ENCODE results near the gene BMI1. TPM values are rescaled to one million over a fixed set of nuclear protein-coding genes. Genes with fewer than 3 reads are reported as not detected.

Gene BMI1
- total RNA-seq, 1 experiment from 2014 or later = 83.6 TPM

DNA sequence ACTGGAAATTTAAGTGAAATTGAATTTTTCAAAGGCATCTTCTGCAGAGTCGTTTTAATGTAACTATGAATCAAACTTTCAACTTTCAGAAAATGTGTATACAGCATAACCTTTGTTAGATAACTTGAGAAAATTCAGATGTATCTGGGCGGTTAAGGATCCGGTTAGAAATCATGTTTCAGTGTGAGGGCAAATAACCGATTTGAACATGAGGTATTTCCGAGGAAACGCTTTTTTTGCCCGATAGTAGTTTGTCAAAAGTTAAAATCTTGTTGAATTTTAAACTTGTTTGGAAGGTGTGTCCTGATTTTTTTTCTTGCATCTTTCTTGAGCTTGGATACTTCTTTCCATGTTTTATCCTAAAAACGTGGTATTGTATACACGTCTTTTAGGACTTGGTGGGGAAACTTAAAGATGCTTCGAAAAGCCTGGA lies 1.3 kb upstream of the BMI1 start:
- DNase-seq (ENCODE audit: low read depth) = no peak

DNA sequence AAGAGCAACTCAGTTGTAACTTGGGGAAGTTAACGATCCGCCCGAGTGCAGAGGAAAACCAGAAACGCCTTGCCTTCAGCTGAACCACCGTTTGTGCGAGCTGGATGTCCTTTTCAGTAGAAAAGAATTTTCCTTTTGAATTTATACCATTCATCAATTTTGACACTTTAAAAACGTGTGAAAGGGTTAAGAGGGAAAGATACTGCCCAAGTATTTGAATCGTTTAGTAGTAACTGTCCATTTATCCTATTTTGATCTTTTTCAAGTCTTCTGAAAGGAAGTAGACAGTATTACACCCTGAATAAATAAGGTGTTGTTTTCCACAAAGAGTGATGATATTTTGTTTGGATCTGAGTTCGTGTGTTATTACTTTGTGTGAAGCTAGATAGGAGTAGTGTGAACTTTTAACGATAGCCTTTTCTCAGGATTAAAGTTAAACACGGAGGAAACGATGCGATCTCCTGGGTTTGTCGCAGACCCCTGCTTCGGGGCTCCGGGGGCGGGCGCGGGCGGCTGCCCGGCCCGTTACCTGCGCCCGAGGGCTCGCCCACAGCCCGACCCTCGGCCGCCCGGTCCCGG lies 830 bp upstream of the BMI1 start:
- DNase-seq (ENCODE audit: low read depth) = no peak

DNA sequence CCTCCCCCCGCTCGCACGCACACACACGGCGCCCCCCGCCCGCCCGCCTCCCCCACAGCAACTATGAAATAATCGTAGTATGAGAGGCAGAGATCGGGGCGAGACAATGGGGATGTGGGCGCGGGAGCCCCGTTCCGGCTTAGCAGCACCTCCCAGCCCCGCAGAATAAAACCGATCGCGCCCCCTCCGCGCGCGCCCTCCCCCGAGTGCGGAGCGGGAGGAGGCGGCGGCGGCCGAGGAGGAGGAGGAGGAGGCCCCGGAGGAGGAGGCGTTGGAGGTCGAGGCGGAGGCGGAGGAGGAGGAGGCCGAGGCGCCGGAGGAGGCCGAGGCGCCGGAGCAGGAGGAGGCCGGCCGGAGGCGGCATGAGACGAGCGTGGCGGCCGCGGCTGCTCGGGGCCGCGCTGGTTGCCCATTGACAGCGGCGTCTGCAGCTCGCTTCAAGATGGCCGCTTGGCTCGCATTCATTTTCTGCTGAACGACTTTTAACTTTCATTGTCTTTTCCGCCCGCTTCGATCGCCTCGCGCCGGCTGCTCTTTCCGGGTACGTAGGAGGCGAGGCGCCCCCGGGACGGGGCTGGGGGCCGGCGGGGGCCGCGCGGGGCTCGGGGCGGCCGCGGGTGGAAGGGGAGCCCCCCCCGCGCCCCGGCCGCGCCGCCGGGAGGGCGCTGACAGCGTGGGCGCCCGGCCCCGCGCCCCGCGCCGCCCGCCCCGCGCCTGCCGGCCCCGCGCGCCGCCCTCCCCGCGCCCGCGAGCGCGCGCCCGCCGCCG lies 441 bp downstream of the BMI1 start:
- peak; percentile 72 for DNase-seq (ENCODE audit: low read depth)

DNA sequence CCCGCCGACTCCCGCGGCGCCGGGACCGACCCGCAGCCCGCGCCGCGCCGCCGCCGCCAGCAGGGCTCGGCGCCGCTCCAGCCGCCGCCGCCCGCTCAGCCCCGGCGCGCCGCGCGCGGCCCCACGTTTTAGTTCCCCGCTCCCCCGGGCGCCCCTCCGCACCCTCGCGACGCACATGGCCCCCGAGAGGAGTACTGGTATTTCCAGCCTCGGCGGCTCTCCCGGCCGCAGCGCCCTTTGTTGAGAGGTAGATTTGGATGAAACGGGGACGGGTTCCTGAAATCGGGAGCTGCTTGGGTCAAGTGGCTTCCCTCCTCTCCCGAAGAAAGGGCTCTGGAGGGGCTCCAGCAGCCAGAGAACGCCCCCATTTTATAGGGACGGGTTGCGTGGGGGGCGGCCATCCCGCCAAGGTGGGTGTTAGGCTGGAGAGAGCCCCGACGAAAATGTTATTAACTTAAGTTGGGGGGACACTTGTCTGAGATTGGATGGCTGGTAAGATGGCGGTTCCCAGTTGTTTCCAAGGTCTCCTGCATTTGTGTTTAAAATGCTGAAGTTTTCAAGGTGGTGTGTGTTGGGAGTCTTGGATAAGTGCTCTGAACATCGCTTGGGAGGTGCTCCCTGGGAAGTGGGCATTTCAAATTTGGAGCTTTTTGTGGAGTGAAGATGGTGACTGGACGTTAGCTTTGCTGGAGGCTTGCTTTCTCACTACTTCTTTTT lies 1.2 kb downstream of the BMI1 start:
- DNase-seq (ENCODE audit: low read depth) = peak; percentile 15

DNA sequence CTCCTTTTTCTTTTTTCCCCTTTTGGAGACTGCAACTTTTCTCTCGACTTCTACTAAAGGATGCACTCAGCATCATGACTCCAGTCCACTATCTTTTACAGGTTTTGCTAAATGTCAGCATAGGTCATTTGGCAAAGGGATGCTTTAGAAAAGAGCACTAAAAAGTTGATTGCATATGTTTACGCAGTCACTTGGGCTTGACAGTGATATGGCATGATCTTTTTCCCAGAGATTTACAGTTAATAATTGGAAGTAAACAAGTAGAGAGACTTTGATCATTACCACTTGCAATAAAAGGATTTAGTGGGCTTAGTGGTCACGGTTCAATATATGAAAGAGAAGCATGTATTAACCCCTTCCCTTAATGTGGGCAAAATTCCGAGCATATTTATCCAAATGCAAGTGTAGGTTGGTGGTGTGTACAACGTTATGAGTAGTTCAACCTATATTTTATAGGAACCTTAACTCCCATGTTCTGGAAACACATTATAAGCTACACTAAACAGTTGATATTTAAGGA lies 1.8 kb downstream of the BMI1 start:
- DNase-seq (ENCODE audit: low read depth) = no peak

DNA sequence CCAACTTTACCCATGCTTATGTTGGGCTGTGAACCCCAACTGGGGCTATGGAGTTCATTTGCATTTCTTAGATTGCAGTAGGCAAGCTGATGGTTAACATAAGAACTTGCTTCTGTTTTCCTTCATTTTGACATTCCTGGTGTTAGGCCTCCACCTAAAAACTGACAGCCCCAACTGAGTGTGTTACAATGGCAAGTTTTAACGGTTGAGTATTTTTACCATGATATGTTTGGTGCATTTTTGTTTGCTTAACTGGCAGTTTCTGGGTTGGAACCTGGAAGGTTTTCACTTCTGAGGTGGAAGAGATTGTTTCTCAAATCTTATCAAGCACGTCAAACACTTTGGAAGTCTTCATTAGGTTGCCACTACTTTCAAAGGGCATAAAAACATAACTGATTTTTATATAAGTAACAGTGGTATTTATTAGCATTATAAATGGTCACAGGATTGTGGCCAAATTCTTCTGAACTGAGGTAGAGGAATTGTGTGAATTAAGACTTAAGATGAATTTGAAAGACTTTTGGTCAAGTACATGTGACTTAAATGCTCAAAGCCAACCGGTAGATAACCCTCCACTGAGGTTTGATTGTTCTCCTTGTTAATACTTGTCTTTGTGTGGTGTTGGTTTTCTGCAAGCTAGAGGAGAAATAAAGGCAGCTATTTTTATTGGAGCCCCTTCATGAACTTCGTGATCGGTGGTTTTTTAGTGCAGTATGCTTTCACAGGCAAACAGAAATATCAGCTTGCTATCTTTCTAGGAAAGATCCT lies 2.8 kb downstream of the BMI1 start:
- no peak for DNase-seq (ENCODE audit: low read depth)

DNA sequence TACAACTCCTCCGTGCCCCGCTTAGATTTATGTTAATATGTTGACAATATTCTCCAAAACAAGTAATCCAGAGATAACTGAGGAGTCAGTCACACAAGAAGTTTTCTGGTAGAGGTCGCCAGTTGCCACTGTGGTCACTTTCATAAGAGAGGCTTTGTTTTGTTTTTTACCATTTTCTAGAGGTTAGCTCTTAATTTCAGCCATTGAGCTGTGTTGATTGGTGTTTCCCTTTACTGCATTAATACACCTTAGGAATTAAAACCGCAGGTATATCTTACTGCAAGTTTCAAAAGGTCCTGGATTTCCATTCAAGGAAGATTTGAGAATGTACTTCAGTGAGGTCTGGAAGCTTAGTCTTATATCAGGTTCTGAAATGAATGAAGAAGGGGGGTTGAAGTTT lies 3.5 kb downstream of the BMI1 start:
- no peak for DNase-seq (ENCODE audit: low read depth)

DNA sequence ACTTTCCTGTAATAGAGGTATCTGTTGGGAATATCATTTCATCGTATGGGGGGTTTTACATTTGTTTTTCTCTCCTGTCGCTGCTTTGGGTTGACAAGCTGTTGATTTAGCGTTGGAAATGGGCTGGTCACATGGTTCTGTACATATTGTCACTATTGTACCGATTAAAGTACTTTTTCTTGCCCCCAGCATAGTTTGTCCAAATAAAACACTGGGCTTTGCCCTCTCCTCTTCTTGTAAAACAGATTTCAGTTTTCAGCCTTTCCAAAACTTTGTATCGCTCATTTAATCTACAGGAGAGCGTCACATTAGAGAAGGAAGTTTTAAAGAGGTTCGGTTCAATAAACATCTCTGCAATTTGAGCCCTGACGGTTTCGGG lies 4.0 kb downstream of the BMI1 start:
- DNase-seq (ENCODE audit: low read depth) = no peak

DNA sequence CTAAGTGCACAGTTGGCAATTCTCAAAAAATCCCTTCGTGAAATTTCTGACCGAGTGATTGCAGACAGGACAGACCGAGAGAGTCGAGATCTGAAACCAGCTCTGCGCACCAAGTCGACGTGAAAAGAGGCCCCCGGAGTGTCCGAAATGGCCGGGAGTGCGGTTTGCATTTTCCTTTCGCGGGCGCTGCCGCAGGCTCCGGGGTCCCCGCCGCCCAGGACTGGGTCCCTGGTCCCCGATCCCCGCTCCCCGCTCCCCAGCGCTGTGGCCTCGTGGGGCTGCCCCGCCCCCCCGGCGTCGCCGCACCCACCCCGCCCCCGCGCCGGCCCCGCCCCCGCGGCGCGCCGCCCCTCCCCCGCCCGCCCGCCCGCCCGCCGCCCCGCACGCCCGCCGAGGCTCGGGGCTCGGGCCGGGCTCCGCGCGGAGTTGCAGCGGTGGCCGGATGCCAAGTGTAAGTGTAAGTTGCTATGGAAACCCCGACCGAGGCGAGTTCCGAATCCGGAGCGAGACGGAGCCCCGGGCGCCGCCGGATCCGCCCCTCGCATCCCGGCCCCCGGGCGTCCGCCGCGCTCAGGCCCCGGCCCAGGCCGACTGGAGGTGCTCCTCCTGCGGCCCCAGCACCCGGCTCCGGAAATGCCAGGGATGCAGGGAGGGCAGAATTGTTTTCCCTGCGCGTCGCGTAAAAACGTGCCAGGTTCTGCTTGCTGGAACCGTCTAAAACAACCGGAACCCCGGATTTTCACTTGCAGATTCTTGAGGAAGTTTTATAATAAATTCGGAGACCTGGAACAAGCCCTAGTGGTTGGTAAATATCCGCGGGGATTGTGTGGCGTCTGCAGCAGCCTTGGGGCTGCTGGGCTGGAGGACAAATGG lies 4.6 kb downstream of the BMI1 start:
- DNase-seq (ENCODE audit: low read depth) = peak; percentile 75

DNA sequence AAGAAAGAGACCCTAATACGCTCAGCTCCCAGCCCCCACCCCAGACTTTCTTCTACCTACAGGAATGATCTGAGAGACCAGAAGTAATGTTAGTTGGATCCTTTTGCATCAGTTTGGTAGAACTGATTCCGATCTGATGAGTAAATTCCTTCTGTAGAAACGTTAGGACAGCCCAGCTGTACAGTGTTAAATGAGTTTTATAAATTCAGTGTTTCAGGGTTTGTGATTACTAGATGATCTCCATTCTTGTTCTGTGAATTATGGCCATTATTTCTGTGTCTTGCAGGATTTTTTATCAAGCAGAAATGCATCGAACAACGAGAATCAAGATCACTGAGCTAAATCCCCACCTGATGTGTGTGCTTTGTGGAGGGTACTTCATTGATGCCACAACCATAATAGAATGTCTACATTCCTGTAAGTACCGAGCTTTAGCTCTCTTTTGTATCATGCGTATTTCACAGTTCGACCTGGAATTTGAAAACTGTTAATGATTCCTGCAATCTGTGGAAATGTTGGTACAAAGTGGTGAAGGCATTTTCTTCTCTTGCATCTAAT lies 5.3 kb downstream of the BMI1 start:
- no peak for DNase-seq (ENCODE audit: low read depth)

DNA sequence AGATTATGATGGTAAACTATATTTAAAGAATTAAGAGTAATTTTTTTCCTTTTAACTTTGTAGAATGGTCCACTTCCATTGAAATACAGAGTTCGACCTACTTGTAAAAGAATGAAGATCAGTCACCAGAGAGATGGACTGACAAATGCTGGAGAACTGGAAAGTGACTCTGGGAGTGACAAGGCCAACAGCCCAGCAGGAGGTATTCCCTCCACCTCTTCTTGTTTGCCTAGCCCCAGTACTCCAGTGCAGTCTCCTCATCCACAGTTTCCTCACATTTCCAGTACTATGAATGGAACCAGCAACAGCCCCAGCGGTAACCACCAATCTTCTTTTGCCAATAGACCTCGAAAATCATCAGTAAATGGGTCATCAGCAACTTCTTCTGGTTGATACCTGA lies 8.3 kb downstream of the BMI1 start:
- DNase-seq (ENCODE audit: low read depth) = no peak

DNA sequence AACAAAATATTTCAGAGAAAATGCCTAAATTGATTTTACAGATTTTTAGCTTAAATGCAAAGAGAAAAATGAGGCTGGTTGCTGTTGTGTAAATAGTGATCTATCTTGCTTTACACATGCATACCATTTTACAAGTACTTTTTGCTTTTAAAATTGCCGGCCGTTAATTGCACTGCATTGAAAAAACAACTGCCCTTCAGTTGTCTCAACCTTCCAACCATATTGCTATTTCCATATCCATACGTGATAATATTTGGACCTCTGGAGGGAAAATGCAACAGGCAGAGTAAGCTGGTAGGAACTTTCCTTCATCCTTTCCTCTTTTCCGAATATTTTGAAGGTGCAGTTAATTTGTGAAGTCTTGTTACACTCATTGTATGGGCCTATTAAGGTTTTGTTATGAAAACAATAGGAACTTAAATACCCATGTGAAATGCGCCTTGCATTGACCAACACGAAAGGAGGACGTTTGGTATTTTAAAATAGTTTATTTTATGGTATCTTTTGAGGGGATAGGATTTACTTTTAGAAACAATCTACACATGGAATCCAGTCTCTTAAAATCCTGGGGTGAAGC lies 11.3 kb downstream of the BMI1 start:
- no peak for DNase-seq (ENCODE audit: low read depth)

DNA sequence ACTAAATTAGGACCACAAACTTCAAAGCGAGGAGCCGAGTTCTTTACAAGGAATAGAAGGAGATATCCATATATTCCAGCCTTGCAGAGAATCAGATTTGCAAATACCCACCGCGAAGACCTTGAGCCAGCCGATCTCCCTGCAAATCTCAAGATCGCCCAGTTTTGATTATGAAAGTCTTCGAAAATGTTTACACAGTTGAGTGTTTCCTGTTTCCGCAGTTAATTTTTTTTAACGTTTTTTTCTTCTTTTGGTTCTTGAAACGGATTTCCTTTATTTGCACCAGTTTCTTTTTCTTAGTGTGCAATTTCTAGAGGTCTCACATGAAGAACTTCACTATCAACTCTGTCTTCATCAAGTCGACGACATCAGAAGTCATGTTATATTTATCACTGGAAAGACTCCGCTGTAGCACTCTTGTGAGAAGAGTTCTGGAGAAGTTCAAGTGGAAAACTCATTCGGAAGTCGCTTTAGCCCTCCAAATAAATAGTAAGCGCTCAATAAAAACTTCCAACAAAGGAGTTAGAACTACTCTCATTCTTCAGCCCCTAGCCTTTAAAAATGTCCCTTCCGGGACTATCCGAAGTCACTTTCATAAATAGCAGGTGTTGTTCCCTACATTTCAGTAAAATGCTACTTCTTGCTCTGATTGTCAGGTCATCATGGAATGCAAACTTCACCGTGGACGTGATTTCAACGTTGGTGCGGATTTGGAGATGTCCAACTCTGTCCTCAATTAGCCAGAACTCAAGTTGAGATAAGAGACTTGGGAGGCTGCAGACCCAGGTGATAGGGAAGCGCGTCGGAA lies 12.5 kb downstream of the BMI1 start:
- DNase-seq (ENCODE audit: low read depth) = no peak

DNA sequence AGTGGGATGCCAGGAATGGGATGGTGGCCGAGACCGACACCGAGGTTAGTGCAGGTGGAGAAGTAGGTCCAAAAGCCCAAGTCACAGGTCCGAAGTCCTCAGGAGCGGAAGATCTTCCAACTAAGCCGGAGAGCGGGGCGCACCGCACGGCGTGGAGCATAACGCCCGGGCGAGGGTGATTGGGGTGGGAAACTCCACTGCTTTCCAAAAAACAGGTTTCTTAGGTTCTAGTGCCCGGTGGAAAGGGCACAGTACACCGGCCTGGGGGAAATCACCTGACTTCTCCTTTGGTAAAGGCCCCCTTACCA lies 13.0 kb downstream of the BMI1 start:
- DNase-seq (ENCODE audit: low read depth) = no peak

DNA sequence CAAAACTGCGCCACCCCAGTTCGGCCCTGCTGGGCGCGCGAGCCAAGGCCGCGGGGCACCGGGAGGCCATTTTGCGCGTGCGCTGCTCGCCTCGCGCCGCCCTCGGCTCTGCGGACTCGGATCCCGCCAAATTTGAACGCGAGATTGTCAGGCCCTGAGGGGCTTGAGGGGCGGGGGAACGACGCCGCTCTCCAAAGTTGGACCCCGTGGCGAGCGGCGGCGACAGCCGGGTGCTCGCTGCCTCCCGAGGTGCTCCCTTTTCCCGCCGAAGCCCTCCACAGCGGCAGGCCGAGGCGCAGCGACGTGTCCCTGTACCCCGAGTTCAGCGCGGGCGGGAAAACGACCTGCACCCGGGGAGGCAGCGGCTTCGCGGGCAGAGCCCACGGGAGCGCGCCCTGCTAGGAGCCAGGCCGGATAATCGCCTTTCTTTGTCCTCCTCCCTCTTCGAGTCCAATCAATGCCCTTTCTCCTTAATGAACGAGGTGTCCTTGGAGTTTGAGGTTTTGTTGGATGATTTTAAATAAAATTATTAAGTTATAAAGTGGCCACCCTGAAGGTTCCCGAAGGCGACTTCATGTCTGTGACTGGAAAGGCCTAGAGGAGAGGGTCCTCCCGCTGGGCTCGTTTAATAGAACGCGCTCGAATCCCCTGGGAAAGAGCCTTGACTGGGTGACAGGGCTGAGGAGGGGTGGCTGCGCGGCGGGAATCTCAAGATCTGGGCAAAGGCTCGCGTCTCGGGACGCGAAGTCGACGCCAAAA lies 13.7 kb downstream of the BMI1 start:
- DNase-seq (ENCODE audit: low read depth) = no peak

DNA sequence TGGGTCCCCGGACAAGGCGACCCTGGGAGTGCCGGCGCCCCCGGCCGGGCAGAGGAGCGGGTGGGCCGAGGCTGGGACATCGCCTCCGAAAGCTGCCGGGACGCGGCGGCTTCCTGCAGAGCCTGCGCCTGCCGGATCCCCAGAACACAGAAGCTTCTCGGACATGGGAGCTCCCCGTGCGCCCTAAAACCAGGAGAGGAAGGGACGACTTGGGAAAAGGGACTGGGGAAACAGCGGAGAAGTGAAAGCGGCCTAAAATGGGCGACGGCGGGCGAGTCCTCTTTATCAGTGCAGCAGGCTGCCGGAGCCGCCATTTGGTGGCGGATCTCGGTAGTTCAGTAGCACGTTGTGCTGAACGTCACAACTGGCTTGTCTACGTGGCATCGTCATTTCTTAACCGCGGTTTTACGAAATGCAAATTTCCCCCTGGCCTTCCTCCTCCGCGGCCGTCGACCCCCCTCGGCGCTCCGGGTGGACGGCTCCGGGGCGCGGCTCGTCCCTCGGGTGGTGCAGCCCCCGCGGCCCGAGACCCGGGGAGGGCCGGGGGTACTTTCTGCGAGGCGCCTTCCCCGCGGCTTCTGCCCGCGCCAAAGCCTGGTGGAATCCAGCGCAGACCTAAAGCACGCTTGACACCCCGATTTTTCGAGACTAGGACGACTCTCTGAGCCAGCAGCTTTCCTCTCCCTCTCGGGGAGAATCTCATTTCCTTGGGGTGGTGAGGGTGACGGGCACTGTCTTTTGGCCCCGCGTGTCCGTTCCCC lies 14.5 kb downstream of the BMI1 start:
- DNase-seq (ENCODE audit: low read depth) = no peak

DNA sequence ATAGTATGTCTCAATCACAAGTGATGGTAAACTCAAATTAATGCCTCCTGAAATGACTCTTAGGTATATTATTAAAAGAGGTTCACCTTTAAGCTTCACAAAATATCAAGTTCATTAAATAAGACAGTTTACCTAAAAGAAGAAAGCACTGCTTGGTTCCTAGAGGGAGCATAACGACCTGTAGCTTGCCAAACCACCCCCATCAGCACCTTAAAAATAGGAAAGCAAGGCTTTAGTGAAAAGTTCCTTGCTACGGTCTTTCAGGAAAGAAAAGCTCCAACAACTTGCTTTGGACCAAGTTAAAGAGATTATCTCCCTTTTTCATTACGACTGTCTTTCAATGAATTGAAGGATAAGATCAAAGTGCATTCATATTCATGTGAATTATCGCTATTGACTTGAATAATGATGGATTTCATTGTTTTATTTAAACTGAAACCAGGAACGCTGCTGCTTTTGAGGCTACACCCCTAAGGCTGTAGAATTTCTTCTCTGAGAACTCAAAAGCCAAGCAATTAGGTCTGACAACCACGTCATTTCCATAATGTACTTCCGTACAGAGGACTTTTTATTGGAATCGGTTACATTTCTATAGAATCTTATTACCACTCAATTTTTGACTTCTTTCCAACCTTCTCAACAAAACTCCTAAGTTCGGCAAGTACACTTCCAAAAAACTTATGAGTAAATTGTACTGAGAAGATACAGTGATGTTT lies 17.4 kb downstream of the BMI1 start:
- DNase-seq (ENCODE audit: low read depth) = no peak
